ENCODE results near the gene DCAF11.

DCAF11 gene

GRCh38 chr14:24114532-24115421 lies at the start of gene DCAF11, which contains the start of gene NRL:
Gene DCAF11 (plus strand): TSS chr14:24114777. CDS start chr14:24115595, 818 bp downstream.
Gene NRL (minus strand): TSS chr14:24114949. CDS start chr14:24082848, 32,101 bp downstream.
- DNase-seq = peak; percentile 98

- no peak for DNase-seq
These were observed 49.7 kb upstream of the DCAF11 start for GRCh38 chr14:24064856-24065255.

GRCh38 chr14:24065408-24065807 lies 49.2 kb upstream of the DCAF11 start:
- DNase-seq = no peak

- DNase-seq = no peak
These were observed 48.0 kb upstream of the DCAF11 start for GRCh38 chr14:24066496-24067132.

- DNase-seq = no peak
These were observed 47.2 kb upstream of the DCAF11 start for GRCh38 chr14:24067133-24068082.

- DNase-seq = no peak
These were observed 45.7 kb upstream of the DCAF11 start for GRCh38 chr14:24068711-24069410.

- DNase-seq = no peak
These were observed 45.2 kb upstream of the DCAF11 start for GRCh38 chr14:24069411-24069735.

- no peak for DNase-seq
These were observed 44.1 kb upstream of the DCAF11 start for GRCh38 chr14:24070285-24071143.

- DNase-seq = no peak
These were observed 43.4 kb upstream of the DCAF11 start, which contains the start of gene CPNE6 for GRCh38 chr14:24071144-24071697. Gene CPNE6 (plus strand): TSS chr14:24071562. CDS start chr14:24072937, 1,375 bp downstream.

GRCh38 chr14:24071836-24072430 lies 42.6 kb upstream of the DCAF11 start:
- no peak for DNase-seq

- no peak for DNase-seq
These were observed 42.1 kb upstream of the DCAF11 start for GRCh38 chr14:24072436-24072835.

- no peak for DNase-seq
These were observed 41.4 kb upstream of the DCAF11 start for GRCh38 chr14:24072881-24073877.

GRCh38 chr14:24074625-24075484 lies 39.7 kb upstream of the DCAF11 start:
- DNase-seq = no peak

GRCh38 chr14:24075485-24076301 lies 38.9 kb upstream of the DCAF11 start:
- no peak for DNase-seq

- no peak for DNase-seq
These were observed 38.3 kb upstream of the DCAF11 start for GRCh38 chr14:24076302-24076601.

- DNase-seq = no peak
These were observed 37.5 kb upstream of the DCAF11 start for GRCh38 chr14:24077086-24077485.

GRCh38 chr14:24078146-24078545 lies 36.4 kb upstream of the DCAF11 start:
- no peak for DNase-seq

Data from NCI-H1930 (cell line).